Activated T-helper 2 cell treated with anti-CD3 and anti-CD28 coated beads, Interferon-gamma antibody, Interleukin-2, Interleukin-4, amounts not matched to agents 10 μg/mL and 5 μg/mL and 100 μg/mL, durations not matched to agents 14 hours and 24 hours and 36 hours (primary cell): ENCODE results near the gene FOXP1. TPM values are rescaled to one million over a fixed set of nuclear protein-coding genes. Genes with fewer than 3 reads are reported as not detected.
"Not testable (repeated sequence)": the region's sequence is repeated elsewhere in the genome, so short reads cannot be mapped to it uniquely, and the experiment has no call there.

Source experiments
- DNase-seq: peaks from one replicate; pipeline ENCODE4 v3.0.0; 2021; ENCODE audit warnings: low spot score
- H3K27ac Mint-ChIP-seq: one replicate; pipeline ENCODE4 v1.8.0; 2021; ENCODE audit warnings: mixed read lengths
- H3K27me3 Mint-ChIP-seq: one replicate; pipeline ENCODE4 v1.8.0; 2021; ENCODE audit warnings: low read depth, mixed read lengths
- H3K36me3 Mint-ChIP-seq: one replicate; pipeline ENCODE4 v1.8.0; 2021; ENCODE audit warnings: low read depth, mixed read lengths
- H3K4me1 Mint-ChIP-seq: one replicate; pipeline ENCODE4 v1.8.0; 2021; ENCODE audit warnings: low read depth, mixed read lengths
- H3K4me3 Mint-ChIP-seq: one replicate; pipeline ENCODE4 v1.8.0; 2021; ENCODE audit warnings: low read depth, mild to moderate bottlenecking, moderate library complexity, mixed read lengths
- H3K9me3 Mint-ChIP-seq: one replicate; pipeline ENCODE4 v1.8.0; 2021; ENCODE audit warnings: mixed read lengths
- intact Hi-C: fragments of 100-400 bp; cut with micrococcal nuclease; formaldehyde crosslinking; loops from one replicate; pipeline ENCODE4 v1.15.1; 2023
- total RNA-seq: library from RNA; stranded (reverse); gene quantifications from 2 replicates; pipeline ENCODE4 v1.2.3, GENCODE V29; 2022

Gene FOXP1
- total RNA-seq, 1 donor from 2014 or later = 132 TPM

GRCh38 chr3:71444028-71444860 lies 139.3 kb downstream of the FOXP1 start:
- intact Hi-C loops = loop anchor here (1.0 to 5.0 kb wide), 9 partner anchors 12 to 357 kb away; no protein-coding TSS in a partner anchor
- Mint-ChIP-seq H3K27me3 (no peaks in the 10 kb centered on the region), H3K27ac (peak overlapping the region; percentile 99), H3K4me3 (peak overlapping the region; percentile 71), H3K36me3 (peaks cover 12% of the 10 kb centered on the region), H3K4me1 (peaks cover 86% of the 10 kb centered on the region), H3K9me3 (peaks cover 3% of the 10 kb centered on the region)
- peak; percentile 79 for DNase-seq

- H3K9me3 Mint-ChIP-seq = peaks cover 3% of the 10 kb centered on the region
- no peak for DNase-seq
- H3K4me1 Mint-ChIP-seq = peaks cover 84% of the 10 kb centered on the region
- no peaks in the 10 kb centered on the region for H3K27me3 Mint-ChIP-seq
- H3K36me3 Mint-ChIP-seq = peaks cover 15% of the 10 kb centered on the region
- intact Hi-C loops = loop anchor here (5.0 kb wide), 3 partner anchors 216 to 356 kb away; no protein-coding TSS in a partner anchor
- H3K4me3 Mint-ChIP-seq = peak overlapping the region; percentile 34
- peak overlapping the region; percentile 99 for H3K27ac Mint-ChIP-seq
Observed at GRCh38 chr3:71443332-71443731, 140.2 kb downstream of the FOXP1 start.

- Mint-ChIP-seq H3K4me1 (peaks cover 83% of the 10 kb centered on the region), H3K9me3 (peaks cover 3% of the 10 kb centered on the region)
- intact Hi-C loops = loop anchor here (5.0 kb wide), 3 partner anchors 215 to 355 kb away; no protein-coding TSS in a partner anchor
Observed at GRCh38 chr3:71442652-71443042, 140.9 kb downstream of the FOXP1 start.

GRCh38 chr3:71441925-71442651 lies 141.4 kb downstream of the FOXP1 start:
- H3K27me3 Mint-ChIP-seq = no peaks in the 10 kb centered on the region
- H3K27ac Mint-ChIP-seq = peak overlapping the region; percentile 76
- H3K4me3 Mint-ChIP-seq = peak overlapping the region; percentile 48
- DNase-seq = no peak
- peaks cover 3% of the 10 kb centered on the region for H3K9me3 Mint-ChIP-seq
- peaks cover 83% of the 10 kb centered on the region for H3K4me1 Mint-ChIP-seq
- H3K36me3 Mint-ChIP-seq = peaks cover 24% of the 10 kb centered on the region
- intact Hi-C loops = loop anchor here (5.0 kb wide), 3 partner anchors 215 to 355 kb away; no protein-coding TSS in a partner anchor

More at GRCh38 chr3:71442652-71443042, 140.9 kb downstream of the FOXP1 start:
- peak overlapping the region; percentile 99 for H3K27ac Mint-ChIP-seq
- no peak for DNase-seq
- peak overlapping the region; percentile 48 for H3K4me3 Mint-ChIP-seq
- no peaks in the 10 kb centered on the region for H3K27me3 Mint-ChIP-seq
- peaks cover 21% of the 10 kb centered on the region for H3K36me3 Mint-ChIP-seq

GRCh38 chr3:71441217-71441924 lies 142.2 kb downstream of the FOXP1 start:
- Mint-ChIP-seq H3K27ac (peak overlapping the region; percentile 39), H3K4me1 (peaks cover 78% of the 10 kb centered on the region), H3K36me3 (peaks cover 31% of the 10 kb centered on the region), H3K27me3 (no peaks in the 10 kb centered on the region), H3K9me3 (peaks cover 3% of the 10 kb centered on the region), H3K4me3 (no peak overlapping the region)
- intact Hi-C loops = loop anchor here (5.0 kb wide), 3 partner anchors 214 to 354 kb away; no protein-coding TSS in a partner anchor
- no peak for DNase-seq

- Mint-ChIP-seq H3K9me3 (no peaks in the 10 kb centered on the region), H3K4me3 (no peak overlapping the region), H3K36me3 (peaks cover 30% of the 10 kb centered on the region), H3K27ac (no peak overlapping the region), H3K27me3 (no peaks in the 10 kb centered on the region), H3K4me1 (peaks cover 60% of the 10 kb centered on the region)
- DNase-seq = no peak
- intact Hi-C loops = no loop called here
Observed at GRCh38 chr3:71438904-71439303, 144.6 kb downstream of the FOXP1 start.

GRCh38 chr3:71438071-71438685 lies 145.3 kb downstream of the FOXP1 start:
- H3K4me1 Mint-ChIP-seq = peaks cover 59% of the 10 kb centered on the region
- DNase-seq = no peak
- H3K36me3 Mint-ChIP-seq = peaks cover 30% of the 10 kb centered on the region
- no peak overlapping the region for H3K27ac Mint-ChIP-seq
- no peak overlapping the region for H3K4me3 Mint-ChIP-seq
- H3K9me3 Mint-ChIP-seq = no peaks in the 10 kb centered on the region
- H3K27me3 Mint-ChIP-seq = no peaks in the 10 kb centered on the region
- intact Hi-C loops = no loop called here

- no peak overlapping the region for H3K4me3 Mint-ChIP-seq
- peaks cover 58% of the 10 kb centered on the region for H3K4me1 Mint-ChIP-seq
Observed at GRCh38 chr3:71436337-71436736, 147.2 kb downstream of the FOXP1 start.

GRCh38 chr3:71435836-71436235 lies 147.7 kb downstream of the FOXP1 start:
- H3K9me3 Mint-ChIP-seq, H3K4me3 Mint-ChIP-seq, intact Hi-C loops, H3K27me3 Mint-ChIP-seq, DNase-seq, H3K27ac Mint-ChIP-seq: not testable (repeated sequence)
- Mint-ChIP-seq H3K4me1 (peaks cover 58% of the 10 kb centered on the region), H3K36me3 (peaks cover 28% of the 10 kb centered on the region)

More at GRCh38 chr3:71436337-71436736, 147.2 kb downstream of the FOXP1 start:
- intact Hi-C loops = no loop called here
- no peak for DNase-seq
- no peaks in the 10 kb centered on the region for H3K9me3 Mint-ChIP-seq
- H3K36me3 Mint-ChIP-seq = peaks cover 28% of the 10 kb centered on the region
- H3K27me3 Mint-ChIP-seq = no peaks in the 10 kb centered on the region
- no peak overlapping the region for H3K27ac Mint-ChIP-seq

GRCh38 chr3:71433631-71434030 lies 149.9 kb downstream of the FOXP1 start:
- Mint-ChIP-seq H3K4me1 (peaks cover 53% of the 10 kb centered on the region), H3K9me3 (no peaks in the 10 kb centered on the region), H3K4me3 (no peak overlapping the region), H3K27me3 (no peaks in the 10 kb centered on the region), H3K27ac (no peak overlapping the region), H3K36me3 (peaks cover 28% of the 10 kb centered on the region)
- DNase-seq = no peak
- intact Hi-C loops = no loop called here

- no peaks in the 10 kb centered on the region for H3K27me3 Mint-ChIP-seq
Observed at GRCh38 chr3:71432044-71432975, 151.2 kb downstream of the FOXP1 start.

More at GRCh38 chr3:71432044-71432975, 151.2 kb downstream of the FOXP1 start:
- DNase-seq = no peak
- Mint-ChIP-seq H3K36me3 (peaks cover 21% of the 10 kb centered on the region), H3K4me3 (no peak overlapping the region), H3K27ac (peak overlapping the region; percentile 70), H3K9me3 (no peaks in the 10 kb centered on the region), H3K4me1 (peaks cover 50% of the 10 kb centered on the region)
- intact Hi-C loops = no loop called here
